Liver (tissue), 9 donors: ENCODE results near the gene CAPZA3. TPM values are rescaled to one million over a fixed set of nuclear protein-coding genes. Genes with fewer than 3 reads are reported as not detected.

ENCODE experiments used
- DNase-seq: peaks from one replicate; pipeline ENCODE4 v3.0.0-alpha.2; 2017; ENCODE audit warnings: low spot score
- H3K27ac ChIP-seq, 2 donors: one replicate each; pipeline ENCODE4 v1.7.0; 2013; ENCODE audit warnings: inconsistent platforms in 2 of 2, low read length in 2 of 2, control low read depth in 1 of 2, low read depth in 1 of 2, mild to moderate bottlenecking in 1 of 2
- H3K27me3 ChIP-seq, 4 donors: one replicate each; pipeline versions ENCODE4 v1.6.1 to v1.7.0; 2013; ENCODE audit warnings: low read length in 3 of 4, inconsistent platforms in 1 of 4, mild to moderate bottlenecking in 1 of 4, moderate library complexity in 1 of 4; ENCODE audit not compliant: control insufficient read depth in 4 of 4, insufficient read depth in 4 of 4
- H3K36me3 ChIP-seq, 4 donors: one replicate each; pipeline versions ENCODE4 v1.6.1 to v1.7.0; 2013; ENCODE audit warnings: low read length in 3 of 4, mild to moderate bottlenecking in 3 of 4, low read depth in 1 of 4, moderate library complexity in 1 of 4; ENCODE audit not compliant: control insufficient read depth in 4 of 4, insufficient read depth in 3 of 4
- H3K4me1 ChIP-seq, 4 donors: one replicate each; pipeline versions ENCODE4 v1.6.1 to v1.7.0; 2013; ENCODE audit warnings: low read length in 3 of 4, mild to moderate bottlenecking in 3 of 4, moderate library complexity in 1 of 4; ENCODE audit not compliant: control insufficient read depth in 4 of 4, insufficient read depth in 4 of 4
- H3K4me3 ChIP-seq, 3 donors: one replicate each; pipeline versions ENCODE4 v1.6.1 to v1.7.0; 2013; ENCODE audit warnings: low read length in 3 of 3, control low read depth in 1 of 3, low read depth in 1 of 3, mild to moderate bottlenecking in 1 of 3
- H3K9ac ChIP-seq, 2 donors: one replicate each; pipeline ENCODE4 v1.7.0; 2013; ENCODE audit warnings: low read length in 2 of 2, mild to moderate bottlenecking in 2 of 2, moderate library complexity in 2 of 2, control low read depth in 1 of 2, low read depth in 1 of 2
- H3K9me3 ChIP-seq, 4 donors: one replicate each; pipeline versions ENCODE4 v1.6.1 to v1.7.0; 2013; ENCODE audit warnings: low read length in 3 of 4; ENCODE audit not compliant: control insufficient read depth in 4 of 4
- CTCF ChIP-seq: fragments of 150-350 bp; IDR thresholded peaks from 2 replicates; pipeline ENCODE4 v1.5.1; 2017; ENCODE audit warnings: improper control_type of control experiment, low read depth, low read length; ENCODE audit not compliant: missing input control
- EGR1 ChIP-seq, 2 donors: IDR thresholded peaks; 2 replicates each; pipeline ENCODE4 v1.6.1; 2016 to 2018; ENCODE audit warnings: antibody characterized with exemption in 2 of 2, low read depth in 2 of 2
- FOXA2 ChIP-seq: IDR thresholded peaks from 2 replicates; pipeline ENCODE4 v1.6.1; 2016; ENCODE audit warnings: antibody characterized with exemption
- GABPA ChIP-seq, 2 donors: IDR thresholded peaks in 1 of 2; conservative IDR thresholded peaks in 1 of 2; 2 replicates each; pipeline ENCODE4 v1.6.1; 2016; ENCODE audit warnings: antibody characterized with exemption in 2 of 2, mild to moderate bottlenecking in 1 of 2, moderate library complexity in 1 of 2
- HNF4G ChIP-seq: IDR thresholded peaks from 2 replicates; pipeline ENCODE4 v1.6.1; 2016; ENCODE audit warnings: antibody characterized with exemption
- NR2F2 ChIP-seq: IDR thresholded peaks from 2 replicates; pipeline ENCODE4 v1.6.1; 2016; ENCODE audit warnings: antibody characterized with exemption
- REST ChIP-seq: IDR thresholded peaks from 2 replicates; pipeline ENCODE4 v1.6.1; 2016; ENCODE audit warnings: antibody characterized with exemption, mild to moderate bottlenecking
- SP1 ChIP-seq: IDR thresholded peaks from 2 replicates; pipeline ENCODE4 v1.6.1; 2018; ENCODE audit warnings: antibody characterized with exemption, mild to moderate bottlenecking
- WGBS: extraction: QIAGEN DNeasy Blood & Tissue Kit; methylation state at CpG from one replicate; pipeline ENCODE4 v1.1.7; 2013; 5-methylcytosine and 5-hydroxymethylcytosine counted together
- polyA plus RNA-seq, 2 donors: library from polyadenylated mRNA; stranded (reverse) in 1 of 2; unstranded in 1 of 2; fragments of 200-250 nt in 1 of 2; fragments of >200 nt in 1 of 2; fragmentation: Nextera tagmentation in 1 of 2; extraction: Ambion mirVana in 1 of 2; gene quantifications; one replicate each; pipeline versions ENCODE4 v1.2.1 to v1.2.3, GENCODE V29; 2013 to 2015
- total RNA-seq, 2 donors: library from RNA; depleted of rRNA; stranded (reverse); fragments of >200 nt; gene quantifications; one replicate each; pipeline ENCODE4 v1.2.3, GENCODE V29; 2014
- TF ChIP-seq, protein P1 (sequence below): IDR thresholded peaks from 2 replicates; pipeline ENCODE4 v1.6.1; 2016; ENCODE audit warnings: antibody characterized with exemption
- TF ChIP-seq, protein P2 (sequence below): IDR thresholded peaks from 2 replicates; pipeline ENCODE4 v1.6.1; 2016; ENCODE audit warnings: antibody characterized with exemption
- donor health status: healthy.
- donor health status: healthy.
- donor health status: healthy.
- donor health status: healthy.
- donor health status: healthy.

The CAPZA3 gene
- total and polyA plus RNA-seq, 4 donors, result 0.33 to 0.75 TPM; not detected in 2

- 93% methylated on average over 2 of the region's 2 CpGs for WGBS
- TF ChIP-seq, protein P1, sequence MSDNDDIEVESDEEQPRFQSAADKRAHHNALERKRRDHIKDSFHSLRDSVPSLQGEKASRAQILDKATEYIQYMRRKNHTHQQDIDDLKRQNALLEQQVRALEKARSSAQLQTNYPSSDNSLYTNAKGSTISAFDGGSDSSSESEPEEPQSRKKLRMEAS, result no peak
- TF ChIP-seq CTCF (no peak), EGR1 (IDR thresholded peaks at IDR 0.05; ENCODE audit: low read depth in 2 of 2) (no peak)
- Histone ChIP-seq H3K4me1 (peaks cover 0 to 2% (median 0%) of the 10 kb centered on the region in 4 donors), H3K9ac (no peak overlapping the region), H3K4me3 (no peak overlapping the region), H3K36me3 (no peaks in the 10 kb centered on the region), H3K9me3 (no peaks in the 10 kb centered on the region), H3K27ac (no peak overlapping the region), H3K27me3 (no peaks in the 10 kb centered on the region)
- no peak for DNase-seq
Observed at GRCh38 chr12:18723752-18724151, 14.2 kb upstream of the CAPZA3 start.

- H3K4me3 ChIP-seq, result no peak overlapping the region
- no peak overlapping the region for H3K9ac ChIP-seq
- H3K4me1 ChIP-seq, result peaks cover 0 to 2% (median 0%) of the 10 kb centered on the region in 4 donors
- H3K27me3 ChIP-seq, result no peaks in the 10 kb centered on the region
- peaks cover 0 to 10% (median 3%) of the 10 kb centered on the region in 4 donors for H3K9me3 ChIP-seq
- H3K36me3 ChIP-seq, result no peaks in the 10 kb centered on the region
- WGBS, result 83% methylated on average over 5 of the region's 5 CpGs
- no peak overlapping the region for H3K27ac ChIP-seq
- TF ChIP-seq GABPA (IDR thresholded peaks at IDR 0.05 in 1 of 2, conservative IDR thresholded peaks at IDR 0.05 in 1 of 2) (no peak), REST (no peak), HNF4G (no peak), SP1 (no peak)
- TF ChIP-seq, protein P2, sequence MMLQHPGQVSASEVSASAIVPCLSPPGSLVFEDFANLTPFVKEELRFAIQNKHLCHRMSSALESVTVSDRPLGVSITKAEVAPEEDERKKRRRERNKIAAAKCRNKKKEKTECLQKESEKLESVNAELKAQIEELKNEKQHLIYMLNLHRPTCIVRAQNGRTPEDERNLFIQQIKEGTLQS, result no peak
- TF ChIP-seq, protein P1, result no peak
- no peak for DNase-seq
Observed at GRCh38 chr12:18731156-18731555, 6.8 kb upstream of the CAPZA3 start.

DNA sequence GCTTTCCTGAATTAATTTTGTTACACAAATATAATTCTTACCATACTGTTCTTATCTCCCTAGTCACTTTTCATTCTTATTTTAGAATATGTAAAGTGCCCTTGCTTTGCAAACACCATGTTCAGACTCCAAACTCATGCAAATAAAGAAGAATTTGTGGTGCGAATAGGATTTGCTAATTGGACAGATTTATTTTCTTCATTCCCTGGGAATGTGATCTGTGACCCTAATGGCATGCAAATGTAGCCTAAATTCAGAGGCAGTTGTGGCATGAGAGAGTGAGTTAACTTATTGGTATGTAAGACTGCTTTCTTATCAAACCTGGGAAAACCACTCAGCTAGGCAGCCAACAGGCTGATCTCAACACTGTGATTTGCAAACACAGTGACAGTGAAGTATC lies 10.0 kb downstream of the CAPZA3 start:
- peaks cover 0 to 13% (median 10%) of the 10 kb centered on the region in 4 donors for H3K4me1 ChIP-seq

More for the DNA sequence above, 10.0 kb downstream of the CAPZA3 start:
- TF ChIP-seq NR2F2 (peak; percentile 36), SP1 (no peak), REST (no peak), FOXA2 (no peak)
- TF ChIP-seq, protein P2, result no peak
- H3K9ac ChIP-seq, result no peak overlapping the region
- H3K4me3 ChIP-seq, result no peak overlapping the region
- H3K9me3 ChIP-seq, result no peaks in the 10 kb centered on the region
- 78% methylated on average over 1 of the region's 1 CpG for WGBS
- DNase-seq, result no peak
- H3K36me3 ChIP-seq, result no peaks in the 10 kb centered on the region
- H3K27ac ChIP-seq, result no peak overlapping the region
- H3K27me3 ChIP-seq, result no peaks in the 10 kb centered on the region
